Mesendoderm (in vitro differentiated cells): Measurements from ENCODE around the gene MYO18B.

Source experiments
- DNase-seq: peaks from one replicate; pipeline ENCODE4 v3.0.0; 2013
- H2AK5ac ChIP-seq: 2 replicates; pipeline ENCODE4 v1.6.1; 2013; ENCODE audit warnings: low read length, inconsistent platforms
- H2BK120ac ChIP-seq: 2 replicates; pipeline ENCODE4 v1.6.1; 2013; ENCODE audit warnings: low read depth, mild to moderate bottlenecking, low read length, moderate library complexity, mixed read lengths
- H2BK15ac ChIP-seq: replicated peaks from 2 replicates; pipeline ENCODE4 v1.6.1; 2013; ENCODE audit warnings: low read depth, mild to moderate bottlenecking, moderate library complexity
- H2BK5ac ChIP-seq: 2 replicates; pipeline ENCODE4 v1.6.1; 2013; ENCODE audit warnings: low read length, inconsistent platforms
- H3K18ac ChIP-seq: 2 replicates; pipeline ENCODE4 v1.6.1; 2013; ENCODE audit warnings: mild to moderate bottlenecking, low read length, mixed read lengths
- H3K23ac ChIP-seq: one replicate; pipeline ENCODE4 v1.6.1; 2013; ENCODE audit warnings: low read length
- H3K27ac ChIP-seq: 2 replicates; pipeline ENCODE4 v1.5.1; 2013; ENCODE audit warnings: low read depth, mild to moderate bottlenecking, inconsistent platforms, low read length, moderate library complexity
- H3K27me3 ChIP-seq: 2 replicates; pipeline ENCODE4 v1.6.1; 2013; ENCODE audit warnings: low read length, control low read depth, mild to moderate bottlenecking, inconsistent platforms; ENCODE audit not compliant: insufficient read depth, poor library complexity
- H3K36me3 ChIP-seq: 2 replicates; pipeline ENCODE4 v1.6.1; 2013; ENCODE audit warnings: low read length, inconsistent platforms; ENCODE audit not compliant: control insufficient read depth, insufficient read depth
- H3K4ac ChIP-seq: one replicate; pipeline ENCODE4 v1.6.1; 2013; ENCODE audit warnings: low read depth, mild to moderate bottlenecking, low read length, moderate library complexity
- H3K4me1 ChIP-seq: 2 replicates; pipeline ENCODE4 v1.6.1; 2013; ENCODE audit warnings: low read depth, low read length, inconsistent platforms; ENCODE audit not compliant: control insufficient read depth
- H3K4me2 ChIP-seq: 2 replicates; pipeline ENCODE4 v1.6.1; 2013; ENCODE audit warnings: low read length
- H3K4me3 ChIP-seq: 2 replicates; pipeline ENCODE4 v1.5.1; 2013; ENCODE audit warnings: mild to moderate bottlenecking, low read length
- H3K56ac ChIP-seq: one replicate; pipeline ENCODE4 v1.6.1; 2013; ENCODE audit warnings: low read length
- H3K79me1 ChIP-seq: 2 replicates; pipeline ENCODE4 v1.6.1; 2013; ENCODE audit warnings: low read length, inconsistent platforms
- H3K79me2 ChIP-seq: 2 replicates; pipeline ENCODE4 v1.6.1; 2013; ENCODE audit warnings: mild to moderate bottlenecking, low read length; ENCODE audit not compliant: control insufficient read depth, insufficient read depth
- H3K9ac ChIP-seq: 2 replicates; pipeline ENCODE4 v1.6.1; 2013; ENCODE audit warnings: low read length, inconsistent platforms
- H4K5ac ChIP-seq: one replicate; pipeline ENCODE4 v1.6.1; 2013; ENCODE audit warnings: low read length
- H4K8ac ChIP-seq: one replicate; pipeline ENCODE4 v1.6.1; 2013; ENCODE audit warnings: low read depth, mild to moderate bottlenecking, control low read depth, low read length, moderate library complexity
- WGBS: extraction: QIAGEN DNeasy Blood & Tissue Kit; methylation state at CpG from one replicate; pipeline ENCODE4 v1.1.7; 2013; ENCODE audit warnings: low lambda C conversion rate, missing lambda C conversion rate; ENCODE audit not compliant: insufficient coverage; ENCODE audit errors: extremely low coverage; 5-methylcytosine and 5-hydroxymethylcytosine counted together

MYO18B gene

DNA sequence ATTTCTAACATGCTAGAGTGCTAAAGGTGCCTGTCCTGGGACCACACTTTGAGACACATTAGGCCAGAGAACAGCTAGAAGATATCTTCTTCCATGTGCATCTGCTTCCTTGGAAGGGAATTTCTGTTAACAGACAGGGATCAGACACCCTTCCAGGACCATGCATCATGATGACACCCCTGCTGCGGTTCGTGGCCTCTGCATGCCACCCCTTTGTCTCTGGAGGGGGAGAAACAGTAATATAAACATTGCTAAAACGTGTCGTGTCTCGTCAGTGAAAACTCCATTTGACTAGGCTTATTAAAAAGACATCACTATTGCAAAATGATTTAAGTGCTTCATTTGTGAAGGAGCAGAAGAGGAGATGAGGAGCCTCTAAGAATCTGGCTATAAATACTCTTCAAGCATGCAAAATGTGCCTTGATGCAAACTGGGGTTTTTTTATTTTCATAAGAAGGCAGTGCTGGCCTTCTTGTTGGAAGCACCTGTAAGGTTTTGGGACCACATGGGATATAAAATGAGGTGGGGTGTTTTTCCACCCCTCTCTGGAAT lies 141.6 kb downstream of the MYO18B start:
- no peaks in the 10 kb centered on the region for H3K36me3 ChIP-seq
- no peak overlapping the region for H3K9ac ChIP-seq
- H3K4me1 ChIP-seq: no peaks in the 10 kb centered on the region
- no peak overlapping the region for H3K23ac ChIP-seq
- no peaks in the 10 kb centered on the region for H3K79me1 ChIP-seq
- no peak overlapping the region for H3K18ac ChIP-seq
- no peak overlapping the region for H3K4me2 ChIP-seq
- DNase-seq: no peak
- no peak overlapping the region for H3K4me3 ChIP-seq
- no peaks in the 10 kb centered on the region for H3K27me3 ChIP-seq
- no peak overlapping the region for H2BK120ac ChIP-seq
- H4K5ac ChIP-seq: no peak overlapping the region
- H4K8ac ChIP-seq: no peak overlapping the region
- H2BK15ac ChIP-seq: no peak overlapping the region
- H2AK5ac ChIP-seq: no peak overlapping the region
- no CpG with 5 or more reads among the region's 5 CpGs for WGBS
- no peaks in the 10 kb centered on the region for H3K79me2 ChIP-seq
- no peak overlapping the region for H3K27ac ChIP-seq
- H3K4ac ChIP-seq: no peak overlapping the region
- no peak overlapping the region for H2BK5ac ChIP-seq
- no peak overlapping the region for H3K56ac ChIP-seq

DNA sequence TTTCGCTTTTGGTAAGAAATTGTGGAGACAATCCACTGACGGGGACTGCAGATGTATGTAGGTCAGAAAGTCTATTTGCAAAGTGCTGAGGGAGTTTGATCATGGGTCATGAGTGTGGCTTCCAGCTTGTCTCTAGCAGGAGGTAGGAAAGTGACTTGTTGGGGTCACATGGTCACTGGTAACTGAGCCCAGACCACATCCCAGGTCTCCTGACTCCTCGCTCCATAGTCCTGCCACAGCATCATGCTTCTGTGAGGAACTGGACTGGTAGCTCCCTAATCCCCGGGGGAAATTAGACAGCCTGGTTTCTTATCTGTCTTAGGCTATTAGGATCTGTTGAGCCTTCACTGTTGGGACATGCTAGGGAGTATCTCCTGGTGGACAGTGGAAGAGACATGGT lies 142.1 kb downstream of the MYO18B start:
- Histone ChIP-seq H3K9ac (no peak overlapping the region), H3K79me1 (no peaks in the 10 kb centered on the region), H3K4me3 (no peak overlapping the region), H3K27ac (no peak overlapping the region), H3K4me1 (no peaks in the 10 kb centered on the region), H3K56ac (no peak overlapping the region), H2BK5ac (no peak overlapping the region), H3K18ac (no peak overlapping the region), H3K4me2 (no peak overlapping the region), H2AK5ac (no peak overlapping the region), H2BK15ac (no peak overlapping the region), H4K8ac (no peak overlapping the region), H3K79me2 (no peaks in the 10 kb centered on the region), H3K36me3 (no peaks in the 10 kb centered on the region), H2BK120ac (no peak overlapping the region), H4K5ac (no peak overlapping the region), H3K4ac (no peak overlapping the region), H3K23ac (no peak overlapping the region), H3K27me3 (no peaks in the 10 kb centered on the region)
- no peak for DNase-seq
- WGBS: no CpG with 5 or more reads among the region's 4 CpGs

DNA sequence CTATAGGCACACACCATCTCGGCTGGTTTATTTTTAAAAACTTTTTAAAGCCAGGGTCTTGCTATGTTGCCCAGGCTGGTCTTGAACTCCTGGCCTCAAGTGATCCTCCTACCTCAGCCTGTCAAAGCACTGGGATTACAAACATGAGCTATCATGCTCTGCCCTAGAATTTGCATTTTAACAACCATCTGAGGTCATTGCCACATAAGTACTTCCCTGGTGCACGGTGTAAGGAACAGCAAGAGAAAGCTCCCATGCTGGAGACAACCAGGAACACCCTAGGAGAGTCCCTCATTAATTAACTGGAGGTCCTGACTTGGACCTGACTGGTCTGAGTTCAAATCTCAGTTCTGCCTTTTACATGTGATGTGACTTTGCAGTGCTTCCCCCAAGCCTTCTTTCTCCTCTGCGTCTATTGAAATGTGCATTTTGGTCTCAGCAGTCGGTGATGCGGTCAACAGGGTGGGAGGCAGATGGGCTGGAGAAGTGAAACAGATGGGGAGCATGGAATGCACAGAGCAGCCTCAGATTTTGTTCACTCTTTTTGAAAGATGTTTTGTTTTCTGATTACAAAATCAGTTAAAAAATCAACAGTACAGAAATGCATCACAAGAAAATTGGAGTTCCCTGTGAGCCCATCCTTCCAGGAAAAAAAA lies 146.5 kb downstream of the MYO18B start:
- Histone ChIP-seq H3K27ac (no peak overlapping the region), H3K27me3 (no peaks in the 10 kb centered on the region)

DNA sequence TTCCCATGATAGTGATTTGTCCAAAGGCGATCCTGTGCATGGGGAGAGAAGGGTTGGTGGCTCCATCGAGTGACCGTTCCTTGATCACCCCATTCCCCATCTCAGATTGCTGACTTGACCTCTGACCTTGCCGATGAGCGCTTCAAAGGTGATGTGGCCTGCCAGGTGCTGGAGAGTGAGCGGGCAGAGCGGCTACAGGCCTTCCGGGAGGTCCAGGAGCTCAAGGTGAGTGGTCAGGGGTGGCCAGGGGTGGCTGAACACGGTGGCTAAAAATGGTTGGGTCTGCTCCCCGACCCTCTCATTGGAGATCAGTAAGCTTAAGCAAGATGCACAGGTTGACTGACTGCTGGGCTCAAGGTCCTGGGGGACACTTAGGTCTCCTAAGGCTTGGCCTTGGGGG lies 148.7 kb downstream of the MYO18B start:
- no peak for DNase-seq
- Histone ChIP-seq H3K4me1 (no peaks in the 10 kb centered on the region), H3K79me2 (no peaks in the 10 kb centered on the region), H3K79me1 (no peaks in the 10 kb centered on the region), H3K56ac (no peak overlapping the region), H3K27me3 (no peaks in the 10 kb centered on the region), H3K36me3 (no peaks in the 10 kb centered on the region), H3K18ac (no peak overlapping the region), H2BK120ac (no peak overlapping the region), H3K23ac (no peak overlapping the region), H2BK5ac (no peak overlapping the region), H2AK5ac (no peak overlapping the region), H3K4me2 (no peak overlapping the region), H3K4me3 (no peak overlapping the region), H2BK15ac (no peak overlapping the region), H3K9ac (no peak overlapping the region), H3K27ac (no peak overlapping the region), H3K4ac (no peak overlapping the region), H4K8ac (no peak overlapping the region), H4K5ac (no peak overlapping the region)
- WGBS: no CpG with 5 or more reads among the region's 10 CpGs

More for the DNA sequence above, 146.5 kb downstream of the MYO18B start:
- Histone ChIP-seq H3K4ac (no peak overlapping the region), H3K18ac (no peak overlapping the region), H3K23ac (no peak overlapping the region), H3K4me3 (no peak overlapping the region), H3K79me2 (no peaks in the 10 kb centered on the region), H4K8ac (no peak overlapping the region), H2AK5ac (no peak overlapping the region), H3K36me3 (no peaks in the 10 kb centered on the region), H3K4me2 (no peak overlapping the region), H3K4me1 (no peaks in the 10 kb centered on the region), H3K9ac (no peak overlapping the region), H2BK15ac (no peak overlapping the region), H4K5ac (no peak overlapping the region), H3K56ac (no peak overlapping the region), H2BK5ac (no peak overlapping the region), H3K79me1 (no peaks in the 10 kb centered on the region), H2BK120ac (no peak overlapping the region)
- no peak for DNase-seq
- WGBS: no CpG with 5 or more reads among the region's 5 CpGs

DNA sequence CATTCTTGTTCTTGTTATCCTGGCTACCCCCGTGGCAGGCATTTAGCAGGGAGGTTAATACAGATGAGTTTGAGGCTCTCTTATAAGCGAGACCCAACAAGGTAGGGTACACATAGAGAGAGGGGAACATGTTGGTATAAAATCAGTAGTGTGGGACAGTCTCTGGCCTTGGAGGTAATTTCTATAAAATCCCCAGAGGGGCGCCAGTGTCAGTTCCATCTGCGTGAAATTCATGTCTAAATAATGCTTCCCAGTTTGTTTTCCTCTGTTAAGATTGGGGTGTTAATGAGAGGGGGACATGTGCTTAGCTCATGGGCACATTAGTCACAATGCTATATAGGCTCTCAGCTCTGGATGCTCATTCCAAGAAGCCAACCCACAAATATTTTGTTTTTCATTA lies 150.7 kb downstream of the MYO18B start:
- no peak overlapping the region for H3K18ac ChIP-seq
- H3K4ac ChIP-seq: no peak overlapping the region
- no peak overlapping the region for H3K27ac ChIP-seq
- no peaks in the 10 kb centered on the region for H3K4me1 ChIP-seq
- H2BK5ac ChIP-seq: no peak overlapping the region
- no peak for DNase-seq
- no peaks in the 10 kb centered on the region for H3K79me1 ChIP-seq
- H3K9ac ChIP-seq: no peak overlapping the region
- no peaks in the 10 kb centered on the region for H3K27me3 ChIP-seq
- H2BK120ac ChIP-seq: no peak overlapping the region
- no peak overlapping the region for H3K56ac ChIP-seq
- no peaks in the 10 kb centered on the region for H3K36me3 ChIP-seq
- H4K5ac ChIP-seq: no peak overlapping the region
- H3K23ac ChIP-seq: no peak overlapping the region
- H3K4me3 ChIP-seq: no peak overlapping the region
- H2AK5ac ChIP-seq: no peak overlapping the region
- H2BK15ac ChIP-seq: no peak overlapping the region
- no CpG with 5 or more reads among the region's 4 CpGs for WGBS
- H3K79me2 ChIP-seq: no peaks in the 10 kb centered on the region
- no peak overlapping the region for H3K4me2 ChIP-seq
- no peak overlapping the region for H4K8ac ChIP-seq

DNA sequence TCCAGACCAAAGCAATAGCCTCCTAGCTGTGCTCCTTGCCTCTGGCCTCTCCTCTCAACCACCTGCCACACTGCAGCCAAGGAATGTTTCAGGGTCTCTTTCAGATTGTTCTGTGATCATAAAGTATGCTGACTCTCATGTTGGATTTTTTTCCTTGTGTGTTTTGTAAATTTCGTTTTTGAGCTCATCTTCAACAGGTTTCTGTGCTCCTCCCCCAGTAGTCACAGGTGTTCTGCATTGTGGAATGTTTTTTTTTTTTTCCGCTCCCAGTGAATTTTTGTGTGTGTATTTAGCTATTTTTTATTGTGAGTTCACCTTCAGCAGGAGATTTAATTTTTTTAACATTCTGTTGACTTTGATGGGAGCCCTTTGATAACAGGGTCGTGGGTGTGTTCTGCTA lies 153.7 kb downstream of the MYO18B start:
- Histone ChIP-seq H3K18ac (no peak overlapping the region), H3K79me2 (no peaks in the 10 kb centered on the region), H2BK5ac (no peak overlapping the region), H2BK15ac (no peak overlapping the region), H3K4me1 (no peaks in the 10 kb centered on the region), H4K8ac (no peak overlapping the region), H3K56ac (no peak overlapping the region), H3K4me2 (no peak overlapping the region), H3K27me3 (no peaks in the 10 kb centered on the region), H3K23ac (no peak overlapping the region), H2AK5ac (no peak overlapping the region), H3K79me1 (no peaks in the 10 kb centered on the region), H3K4me3 (no peak overlapping the region), H4K5ac (no peak overlapping the region), H3K27ac (no peak overlapping the region), H3K9ac (no peak overlapping the region), H3K4ac (no peak overlapping the region), H3K36me3 (no peaks in the 10 kb centered on the region), H2BK120ac (no peak overlapping the region)
- DNase-seq: no peak
- WGBS: no CpG with 5 or more reads among the region's 3 CpGs
